Bronchial epithelial cell (primary cell): Measurements from ENCODE around the gene LNP1. TPM values are rescaled to one million over a fixed set of nuclear protein-coding genes. Genes with fewer than 3 reads are reported as not detected.

Experiments
- DNase-seq: peaks from one replicate; pipeline ENCODE4 v3.0.0-alpha.2; 2010; ENCODE audit warnings: low read depth
- FAIRE-seq: peaks from 2 replicates; lab custom pipeline; 2011; peaks lifted over from hg19 to GRCh38; lab: Jason Lieb, UNC
- H3K27me3 ChIP-seq: 2 replicates; pipeline ENCODE4 v1.5.1; 2011; ENCODE audit warnings: low read length; ENCODE audit not compliant: control insufficient read depth, insufficient read depth
- H3K36me3 ChIP-seq: 2 replicates; pipeline ENCODE4 v1.5.1; 2011; ENCODE audit warnings: low read length; ENCODE audit not compliant: control insufficient read depth, insufficient read depth
- H3K4me3 ChIP-seq: 2 replicates; pipeline ENCODE4 v1.5.1; 2011; ENCODE audit warnings: mild to moderate bottlenecking, low read depth, low read length, control low read depth
- total RNA-seq: library from RNA; depleted of rRNA; stranded (reverse); fragments of >200 nt; gene quantifications from 2 replicates; pipeline ENCODE4 v1.2.1, GENCODE V29; 2014
- TF ChIP-seq, protein P1 (sequence below): IDR thresholded peaks from 2 replicates; pipeline ENCODE4 v1.5.1; 2011; ENCODE audit warnings: mild to moderate bottlenecking, moderate library complexity, low read length, control low read depth, inconsistent platforms; ENCODE audit not compliant: insufficient read depth, severe bottlenecking

Gene LNP1
- total RNA-seq, 1 donor from 2014 or later, result 1.1 TPM

DNA sequence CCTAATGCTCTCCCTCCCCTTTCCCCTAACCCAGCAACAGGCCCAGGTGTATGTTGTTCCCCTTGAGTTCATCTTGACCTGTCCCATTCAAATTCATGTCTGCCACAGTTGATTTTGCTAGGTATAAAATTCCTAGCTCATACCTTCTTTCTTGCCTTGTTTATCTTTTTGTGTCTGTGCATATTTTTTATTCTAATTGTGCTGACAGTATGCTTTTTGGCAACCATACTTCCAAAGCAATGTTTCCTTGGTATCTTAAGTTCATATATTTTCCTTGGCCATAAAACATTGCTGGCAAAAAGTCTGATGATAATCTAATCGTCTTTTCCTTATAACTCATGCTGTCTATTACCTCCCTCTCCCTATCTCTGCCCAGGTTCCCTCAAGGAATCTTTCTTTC, 15.5 kb downstream of the LNP1 start:
- TF ChIP-seq, protein P1, sequence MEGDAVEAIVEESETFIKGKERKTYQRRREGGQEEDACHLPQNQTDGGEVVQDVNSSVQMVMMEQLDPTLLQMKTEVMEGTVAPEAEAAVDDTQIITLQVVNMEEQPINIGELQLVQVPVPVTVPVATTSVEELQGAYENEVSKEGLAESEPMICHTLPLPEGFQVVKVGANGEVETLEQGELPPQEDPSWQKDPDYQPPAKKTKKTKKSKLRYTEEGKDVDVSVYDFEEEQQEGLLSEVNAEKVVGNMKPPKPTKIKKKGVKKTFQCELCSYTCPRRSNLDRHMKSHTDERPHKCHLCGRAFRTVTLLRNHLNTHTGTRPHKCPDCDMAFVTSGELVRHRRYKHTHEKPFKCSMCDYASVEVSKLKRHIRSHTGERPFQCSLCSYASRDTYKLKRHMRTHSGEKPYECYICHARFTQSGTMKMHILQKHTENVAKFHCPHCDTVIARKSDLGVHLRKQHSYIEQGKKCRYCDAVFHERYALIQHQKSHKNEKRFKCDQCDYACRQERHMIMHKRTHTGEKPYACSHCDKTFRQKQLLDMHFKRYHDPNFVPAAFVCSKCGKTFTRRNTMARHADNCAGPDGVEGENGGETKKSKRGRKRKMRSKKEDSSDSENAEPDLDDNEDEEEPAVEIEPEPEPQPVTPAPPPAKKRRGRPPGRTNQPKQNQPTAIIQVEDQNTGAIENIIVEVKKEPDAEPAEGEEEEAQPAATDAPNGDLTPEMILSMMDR, result no peak
- Histone ChIP-seq H3K27me3 (no peaks in the 10 kb centered on the region), H3K4me3 (no peak overlapping the region), H3K36me3 (no peaks in the 10 kb centered on the region)
- DNase-seq (no peak), FAIRE-seq (no peak)

DNA sequence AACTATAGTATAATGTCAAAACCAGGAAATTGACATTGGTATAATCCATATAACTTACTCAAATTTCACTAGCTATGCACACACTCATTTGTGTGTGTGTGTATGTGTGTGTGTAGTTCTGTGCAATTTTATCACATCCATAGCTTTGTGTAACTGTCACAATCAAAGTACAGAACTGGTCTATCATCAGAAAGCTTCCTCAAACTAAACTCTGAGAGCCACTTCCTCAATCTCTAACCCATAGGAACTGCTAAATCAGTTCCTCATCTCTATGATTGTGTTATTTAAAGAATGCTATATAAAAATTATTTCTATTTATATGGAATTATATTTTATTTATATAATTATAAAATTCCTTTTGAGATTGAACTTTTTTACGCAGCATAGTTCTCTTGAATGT, 18.1 kb downstream of the LNP1 start:
- TF ChIP-seq, protein P1, result no peak
- Histone ChIP-seq H3K27me3 (no peaks in the 10 kb centered on the region), H3K36me3 (no peaks in the 10 kb centered on the region), H3K4me3 (no peak overlapping the region)
- no peak for FAIRE-seq
- no peak for DNase-seq

DNA sequence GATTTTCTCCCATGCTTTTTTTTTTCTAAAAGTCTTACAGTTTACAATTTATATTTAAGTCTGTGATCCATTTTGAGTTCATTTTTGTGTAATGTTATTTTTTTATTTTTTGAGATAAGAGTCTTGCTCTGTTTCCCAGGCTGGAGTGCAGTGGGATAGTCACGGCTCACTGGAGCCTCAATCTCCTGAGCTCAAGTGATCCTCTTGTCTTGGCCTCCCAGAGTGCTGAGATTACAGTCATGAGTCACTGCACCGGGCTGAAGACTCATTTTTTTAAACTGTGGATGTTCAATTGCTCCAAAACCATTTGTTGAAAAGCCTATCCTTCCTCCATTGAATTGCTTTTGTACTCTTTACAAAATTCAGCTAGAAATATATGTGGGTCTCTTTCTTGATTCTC, 19.5 kb downstream of the LNP1 start:
- no peak overlapping the region for H3K4me3 ChIP-seq
- DNase-seq (no peak), FAIRE-seq (no peak)
- H3K27me3 ChIP-seq, result no peaks in the 10 kb centered on the region
- no peaks in the 10 kb centered on the region for H3K36me3 ChIP-seq
- TF ChIP-seq, protein P1, result no peak

DNA sequence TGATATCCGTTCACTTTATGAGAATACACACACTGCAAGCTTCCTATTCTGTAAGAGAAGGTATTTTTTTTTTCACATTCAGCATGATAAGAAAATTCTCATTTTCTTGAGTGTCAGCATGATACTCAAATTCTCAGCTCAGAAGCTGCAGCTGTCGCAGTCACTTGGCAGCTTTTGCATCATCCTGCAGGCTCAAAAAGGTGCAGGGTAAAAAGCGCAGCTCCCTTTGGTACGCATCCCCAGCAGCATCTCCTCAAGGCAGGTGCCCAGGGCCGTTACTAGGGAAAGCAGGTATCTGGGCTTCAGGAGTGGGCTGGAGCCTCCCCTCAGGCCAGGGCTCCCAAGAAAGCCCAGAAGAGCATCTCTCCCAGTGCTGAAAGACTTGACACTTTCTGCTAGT, 22.3 kb downstream of the LNP1 start:
- DNase-seq, result no peak
- Histone ChIP-seq H3K36me3 (no peaks in the 10 kb centered on the region), H3K27me3 (no peaks in the 10 kb centered on the region), H3K4me3 (no peak overlapping the region)
- TF ChIP-seq, protein P1, result no peak
- FAIRE-seq, result no peak

DNA sequence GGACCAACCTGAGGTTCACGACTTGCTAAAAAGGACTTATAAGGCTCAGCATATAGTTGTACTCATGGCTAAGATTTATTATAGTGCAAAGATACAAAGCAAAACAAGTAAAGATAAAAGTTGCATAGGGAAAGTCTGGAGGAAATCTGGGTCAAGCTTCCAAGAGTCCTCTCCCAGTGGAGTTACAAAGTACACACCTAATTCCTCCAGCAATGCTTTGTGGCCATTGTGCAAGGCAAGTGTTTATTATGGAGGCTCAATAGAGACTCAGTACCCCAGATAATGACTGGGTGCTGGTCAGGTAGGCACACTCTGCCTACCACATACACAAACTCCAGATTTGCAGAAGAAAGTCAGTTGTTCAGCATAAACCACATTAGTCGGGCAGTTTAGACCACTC, 22.9 kb downstream of the LNP1 start:
- FAIRE-seq (no peak), DNase-seq (no peak)
- no peaks in the 10 kb centered on the region for H3K36me3 ChIP-seq
- TF ChIP-seq, protein P1, result no peak
- no peaks in the 10 kb centered on the region for H3K27me3 ChIP-seq
- H3K4me3 ChIP-seq, result no peak overlapping the region

DNA sequence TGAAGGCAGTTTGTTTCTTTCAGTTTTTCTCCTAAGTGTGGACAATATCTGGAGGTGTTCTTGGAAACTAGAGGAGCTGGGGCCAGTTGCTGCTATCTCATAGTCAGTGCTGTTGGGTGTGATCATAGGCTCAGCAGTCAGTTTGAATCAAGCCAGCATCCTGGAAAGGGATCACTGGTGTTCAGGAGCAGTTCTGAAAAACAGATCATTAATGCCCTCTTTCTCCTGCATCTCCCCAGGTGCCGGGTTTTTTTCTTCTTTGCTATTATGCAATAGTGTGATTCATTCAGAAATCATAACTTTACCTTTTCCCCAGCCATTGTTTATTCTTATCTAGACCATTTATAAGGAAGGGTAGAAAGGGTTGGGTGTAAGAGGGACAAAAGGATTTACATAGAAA, 24.0 kb downstream of the LNP1 start:
- TF ChIP-seq, protein P1, result no peak
- no peaks in the 10 kb centered on the region for H3K36me3 ChIP-seq
- FAIRE-seq, result no peak
- H3K27me3 ChIP-seq, result no peaks in the 10 kb centered on the region
- no peak overlapping the region for H3K4me3 ChIP-seq
- DNase-seq, result peak; percentile 86
